ENCODE data around the gene SSUH2.
"Not testable (repeated sequence)": the region's sequence is repeated elsewhere in the genome, so short reads cannot be mapped to it uniquely, and the experiment has no call there.

SSUH2 gene, protein sequence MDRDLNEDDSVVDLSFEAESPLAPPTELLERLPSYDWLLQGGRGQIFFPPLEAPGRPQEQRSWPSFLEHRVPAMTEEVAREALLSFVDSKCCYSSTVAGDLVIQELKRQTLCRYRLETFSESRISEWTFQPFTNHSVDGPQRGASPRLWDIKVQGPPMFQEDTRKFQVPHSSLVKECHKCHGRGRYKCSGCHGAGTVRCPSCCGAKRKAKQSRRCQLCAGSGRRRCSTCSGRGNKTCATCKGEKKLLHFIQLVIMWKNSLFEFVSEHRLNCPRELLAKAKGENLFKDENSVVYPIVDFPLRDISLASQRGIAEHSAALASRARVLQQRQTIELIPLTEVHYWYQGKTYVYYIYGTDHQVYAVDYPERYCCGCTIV

GRCh38 chr3:8644748-8645390 lies at the start of gene SSUH2:
TSS of gene SSUH2 (minus strand) at chr3:8644798. CDS start at chr3:8644758, 40 bp downstream.
- no peaks in the 10 kb centered on the region for H3K27me3 ChIP-seq (ENCODE audit: insufficient read depth, low read length)
- H3K4me1 ChIP-seq (ENCODE audit: insufficient read depth, low read length): no peaks in the 10 kb centered on the region
- no peaks in the 10 kb centered on the region for H3K9me3 ChIP-seq (ENCODE audit: insufficient read depth, low read depth, low read length)
- H3K27ac ChIP-seq (ENCODE audit: low read length): no peak within 1 kb of the TSS
- H3K4me3 ChIP-seq (ENCODE audit: low read length): no peak within 1 kb of the TSS
- H3K36me3 ChIP-seq (ENCODE audit: insufficient read depth, low read depth, low read length): no peaks in the 10 kb centered on the region
- no peak within 1 kb of the TSS for H3K9ac ChIP-seq (ENCODE audit: low read depth, low read length)

GRCh38 chr3:8691295-8691694 lies 46.7 kb upstream of the SSUH2 start:
- H3K9ac ChIP-seq (ENCODE audit: low read depth, low read length); H3K9me3 ChIP-seq (ENCODE audit: insufficient read depth, low read depth, low read length); H3K27me3 ChIP-seq (ENCODE audit: insufficient read depth, low read length); H3K4me1 ChIP-seq (ENCODE audit: insufficient read depth, low read length); H3K27ac ChIP-seq (ENCODE audit: low read length); H3K4me3 ChIP-seq (ENCODE audit: low read length); H3K36me3 ChIP-seq (ENCODE audit: insufficient read depth, low read depth, low read length): not testable (repeated sequence)

DNA sequence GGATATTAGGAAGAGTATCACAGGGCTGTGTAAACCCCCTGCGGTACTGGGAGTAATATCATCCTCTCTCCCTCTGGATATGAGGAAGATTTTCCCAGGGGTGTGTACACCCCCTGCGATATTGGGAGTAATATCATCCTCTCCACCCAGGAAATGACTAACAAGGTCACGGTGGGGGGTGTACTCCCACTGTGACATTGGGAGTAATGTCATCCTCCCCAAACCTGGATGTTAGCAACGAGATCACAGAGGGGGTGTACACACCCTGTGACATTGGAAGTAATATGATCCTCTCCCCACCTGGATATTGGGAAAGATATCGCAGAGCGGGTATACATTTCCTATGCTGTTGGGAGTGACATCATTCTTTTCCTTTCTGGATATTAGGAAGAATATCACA lies 40.4 kb upstream of the SSUH2 start:
- not testable (repeated sequence) for H3K9ac ChIP-seq (ENCODE audit: low read depth, low read length); H3K27ac ChIP-seq (ENCODE audit: low read length); H3K4me3 ChIP-seq (ENCODE audit: low read length); H3K36me3 ChIP-seq (ENCODE audit: insufficient read depth, low read depth, low read length); H3K9me3 ChIP-seq (ENCODE audit: insufficient read depth, low read depth, low read length); H3K4me1 ChIP-seq (ENCODE audit: insufficient read depth, low read length); H3K27me3 ChIP-seq (ENCODE audit: insufficient read depth, low read length)

GRCh38 chr3:8682850-8683574 lies 38.4 kb upstream of the SSUH2 start:
- not testable (repeated sequence) for H3K4me1 ChIP-seq (ENCODE audit: insufficient read depth, low read length); H3K9me3 ChIP-seq (ENCODE audit: insufficient read depth, low read depth, low read length); H3K36me3 ChIP-seq (ENCODE audit: insufficient read depth, low read depth, low read length); H3K27ac ChIP-seq (ENCODE audit: low read length); H3K4me3 ChIP-seq (ENCODE audit: low read length); H3K9ac ChIP-seq (ENCODE audit: low read depth, low read length)
- peaks cover 14% of the 10 kb centered on the region for H3K27me3 ChIP-seq (ENCODE audit: insufficient read depth, low read length)

- H3K36me3 ChIP-seq (ENCODE audit: insufficient read depth, low read depth, low read length); H3K4me3 ChIP-seq (ENCODE audit: low read length); H3K4me1 ChIP-seq (ENCODE audit: insufficient read depth, low read length); H3K9ac ChIP-seq (ENCODE audit: low read depth, low read length); H3K9me3 ChIP-seq (ENCODE audit: insufficient read depth, low read depth, low read length); H3K27ac ChIP-seq (ENCODE audit: low read length): not testable (repeated sequence)
- H3K27me3 ChIP-seq (ENCODE audit: insufficient read depth, low read length): peaks cover 14% of the 10 kb centered on the region
Measured at GRCh38 chr3:8681881-8682538, 37.4 kb upstream of the SSUH2 start.

DNA sequence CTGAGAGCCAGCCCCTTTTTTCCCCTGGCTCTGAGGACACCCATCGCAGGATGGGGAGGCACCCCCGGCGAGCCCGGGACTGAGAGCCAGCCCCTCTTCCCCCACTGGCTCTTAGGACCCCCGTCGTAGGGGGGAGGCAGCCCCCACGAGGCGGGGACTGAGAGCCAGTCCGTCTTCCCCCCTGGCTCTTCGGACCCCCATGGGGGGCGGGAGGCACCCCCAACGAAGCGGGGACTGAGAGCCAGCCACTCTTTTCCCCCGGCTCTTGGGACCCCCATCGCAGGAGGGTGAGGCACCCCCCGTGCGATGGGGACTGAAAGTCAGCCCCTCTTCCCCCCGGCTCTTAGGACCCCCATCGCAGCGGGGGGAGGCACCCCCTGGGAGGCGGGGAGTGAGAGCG lies 36.8 kb upstream of the SSUH2 start:
- Histone ChIP-seq H3K4me1 (ENCODE audit: insufficient read depth, low read length) (0 out of 2 replicates have a peak, but pooled peaks cover 3% of the 10 kb centered on the region), H3K4me3 (ENCODE audit: low read length) (no peak overlapping the region), H3K27me3 (ENCODE audit: insufficient read depth, low read length) (peaks cover 14% of the 10 kb centered on the region), H3K9ac (ENCODE audit: low read depth, low read length) (no peak overlapping the region), H3K36me3 (ENCODE audit: insufficient read depth, low read depth, low read length) (no peaks in the 10 kb centered on the region), H3K9me3 (ENCODE audit: insufficient read depth, low read depth, low read length) (no peaks in the 10 kb centered on the region), H3K27ac (ENCODE audit: low read length) (no peak overlapping the region)

GRCh38 chr3:8679817-8680553 lies 35.4 kb upstream of the SSUH2 start:
- not testable (repeated sequence) for H3K9ac ChIP-seq (ENCODE audit: low read depth, low read length); H3K27ac ChIP-seq (ENCODE audit: low read length); H3K9me3 ChIP-seq (ENCODE audit: insufficient read depth, low read depth, low read length); H3K36me3 ChIP-seq (ENCODE audit: insufficient read depth, low read depth, low read length); H3K4me1 ChIP-seq (ENCODE audit: insufficient read depth, low read length)
- peaks cover 14% of the 10 kb centered on the region for H3K27me3 ChIP-seq (ENCODE audit: insufficient read depth, low read length)
- peak overlapping the region; percentile 54; the same call in 1 of the 2 replicates for H3K4me3 ChIP-seq (ENCODE audit: low read length)

DNA sequence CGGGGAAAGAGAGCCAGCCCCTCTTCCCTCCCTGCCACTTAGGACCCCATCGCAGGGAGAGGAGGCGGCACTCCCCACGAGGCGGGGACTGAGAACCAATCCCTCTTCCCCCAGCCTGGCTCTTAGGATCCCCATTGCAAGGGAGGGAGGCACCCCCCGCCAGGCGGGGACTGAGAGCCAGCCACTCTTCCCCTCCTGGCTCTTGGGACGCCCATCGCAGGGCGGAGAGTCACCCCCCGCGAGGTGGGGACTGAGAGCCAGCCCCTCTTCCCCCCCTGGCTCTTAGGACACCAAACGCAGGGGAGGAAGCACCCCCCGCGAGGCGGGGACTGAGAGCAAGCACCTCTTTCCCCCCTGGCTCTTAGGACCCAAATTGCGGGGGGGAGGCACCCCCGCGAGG lies 34.2 kb upstream of the SSUH2 start:
- Histone ChIP-seq H3K9ac (ENCODE audit: low read depth, low read length) (no peak overlapping the region), H3K27ac (ENCODE audit: low read length) (no peak overlapping the region), H3K4me1 (ENCODE audit: insufficient read depth, low read length) (0 out of 2 replicates have a peak, but pooled peaks cover 3% of the 10 kb centered on the region), H3K27me3 (ENCODE audit: insufficient read depth, low read length) (peaks cover 14% of the 10 kb centered on the region), H3K4me3 (ENCODE audit: low read length) (no peak overlapping the region), H3K36me3 (ENCODE audit: insufficient read depth, low read depth, low read length) (no peaks in the 10 kb centered on the region), H3K9me3 (ENCODE audit: insufficient read depth, low read depth, low read length) (no peaks in the 10 kb centered on the region)

- not testable (repeated sequence) for H3K36me3 ChIP-seq (ENCODE audit: insufficient read depth, low read depth, low read length); H3K4me1 ChIP-seq (ENCODE audit: insufficient read depth, low read length); H3K27ac ChIP-seq (ENCODE audit: low read length); H3K9ac ChIP-seq (ENCODE audit: low read depth, low read length); H3K4me3 ChIP-seq (ENCODE audit: low read length); H3K9me3 ChIP-seq (ENCODE audit: insufficient read depth, low read depth, low read length)
- H3K27me3 ChIP-seq (ENCODE audit: insufficient read depth, low read length): peaks cover 14% of the 10 kb centered on the region
Measured at GRCh38 chr3:8677258-8677657, 32.7 kb upstream of the SSUH2 start.

GRCh38 chr3:8675591-8675990 lies 31.0 kb upstream of the SSUH2 start:
- not testable (repeated sequence) for H3K27ac ChIP-seq (ENCODE audit: low read length); H3K4me1 ChIP-seq (ENCODE audit: insufficient read depth, low read length); H3K4me3 ChIP-seq (ENCODE audit: low read length); H3K36me3 ChIP-seq (ENCODE audit: insufficient read depth, low read depth, low read length); H3K9ac ChIP-seq (ENCODE audit: low read depth, low read length); H3K9me3 ChIP-seq (ENCODE audit: insufficient read depth, low read depth, low read length)
- H3K27me3 ChIP-seq (ENCODE audit: insufficient read depth, low read length): peaks cover 12% of the 10 kb centered on the region

- Histone ChIP-seq H3K27ac (ENCODE audit: low read length) (no peak overlapping the region), H3K9me3 (ENCODE audit: insufficient read depth, low read depth, low read length) (no peaks in the 10 kb centered on the region), H3K36me3 (ENCODE audit: insufficient read depth, low read depth, low read length) (no peaks in the 10 kb centered on the region), H3K4me3 (ENCODE audit: low read length) (no peak overlapping the region), H3K9ac (ENCODE audit: low read depth, low read length) (no peak overlapping the region), H3K27me3 (ENCODE audit: insufficient read depth, low read length) (no peaks in the 10 kb centered on the region; the same call in 1 of the 2 replicates), H3K4me1 (ENCODE audit: insufficient read depth, low read length) (no peaks in the 10 kb centered on the region)
Measured at GRCh38 chr3:8673083-8673737, 28.6 kb upstream of the SSUH2 start.

Data from iPS-20b (cell line).